GM19455 (cell line): Measurements from ENCODE around the gene OR10G3.

Experiments used
- ATAC-seq: cut with Tn5 transposase; IDR thresholded peaks from one replicate; pipeline ENCODE4 v1.9.1; 2021; ENCODE audit not compliant: unreplicated experiment

Gene OR10G3

DNA sequence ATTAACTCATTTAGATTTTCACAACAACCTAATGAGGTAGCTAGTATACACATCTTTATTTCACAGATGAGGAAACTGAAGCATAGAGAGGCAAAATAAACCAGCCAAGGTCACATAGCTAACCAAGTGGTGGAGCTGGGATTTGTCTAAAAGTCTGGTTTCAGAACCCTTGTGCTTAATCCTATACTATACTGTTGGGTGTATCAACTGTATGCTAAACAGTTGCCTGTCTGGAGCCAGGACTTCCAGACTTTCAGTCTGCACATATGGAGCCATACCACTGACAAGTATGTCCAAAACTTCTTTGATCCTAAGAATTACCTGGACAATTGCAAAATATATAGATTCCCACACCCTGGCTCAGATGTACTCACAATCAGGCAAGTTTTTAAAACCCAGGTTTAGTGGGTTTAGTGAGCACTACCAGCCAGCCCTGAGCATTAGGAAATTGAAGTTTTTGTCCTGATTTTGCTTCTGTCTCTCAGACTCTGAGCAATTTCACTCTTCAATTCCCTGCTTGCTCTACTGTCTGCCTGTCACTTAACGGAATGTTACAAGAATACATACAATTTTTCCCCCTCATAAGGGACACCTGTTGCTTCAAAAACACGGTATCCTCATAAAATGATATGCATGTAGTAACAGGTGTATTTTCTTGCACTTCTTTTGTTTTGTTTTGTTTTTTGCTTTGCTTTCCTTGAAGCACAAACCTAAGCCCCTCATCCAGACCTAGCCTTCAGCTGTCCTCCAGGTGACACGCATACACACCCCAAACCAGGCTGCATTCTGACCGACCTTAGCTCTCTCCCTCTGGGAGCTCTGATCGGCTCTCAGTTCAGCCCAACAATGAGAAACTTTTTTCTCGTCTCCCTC, 44.1 kb downstream of the OR10G3 start:
- no peak for ATAC-seq

DNA sequence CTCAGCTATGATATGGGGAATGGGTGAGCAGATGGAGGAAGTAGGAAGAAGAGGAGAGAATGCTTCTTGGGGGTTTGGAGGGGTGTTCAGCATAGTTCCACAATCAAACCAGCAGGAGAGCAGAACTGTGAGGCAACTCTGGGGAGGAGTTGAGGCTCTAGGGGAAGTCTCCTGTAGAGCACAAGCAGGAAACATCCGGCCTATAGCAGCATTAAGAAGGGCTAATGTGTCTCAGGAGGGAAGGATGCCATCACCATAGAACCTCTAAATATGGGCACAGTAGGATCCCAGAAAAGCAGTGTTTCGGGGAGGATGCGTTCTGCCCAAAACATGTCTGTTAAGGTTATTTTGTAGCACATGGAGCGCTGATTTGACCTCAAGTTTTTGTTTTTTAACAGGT, 45.3 kb downstream of the OR10G3 start:
- ATAC-seq: no peak

DNA sequence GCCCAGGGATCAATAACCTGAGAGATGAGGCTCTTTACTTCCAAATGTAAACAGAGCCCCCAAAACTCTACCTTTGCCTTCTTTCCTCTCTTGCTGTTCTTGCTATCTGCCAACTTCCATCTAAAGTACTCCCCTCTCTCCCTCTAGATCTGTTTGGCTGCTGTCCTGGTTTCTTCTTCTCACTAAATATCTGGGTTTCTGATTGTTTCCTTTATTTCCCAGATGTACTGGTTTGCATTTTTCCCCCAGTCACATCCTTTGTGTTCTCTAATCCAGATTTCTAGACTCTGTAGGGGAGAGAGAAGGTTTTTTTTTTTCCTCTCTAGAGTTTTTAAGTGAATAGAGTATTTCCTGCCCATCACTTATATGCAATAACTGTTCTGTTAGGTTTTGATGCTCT, 46.6 kb downstream of the OR10G3 start:
- ATAC-seq: no peak

DNA sequence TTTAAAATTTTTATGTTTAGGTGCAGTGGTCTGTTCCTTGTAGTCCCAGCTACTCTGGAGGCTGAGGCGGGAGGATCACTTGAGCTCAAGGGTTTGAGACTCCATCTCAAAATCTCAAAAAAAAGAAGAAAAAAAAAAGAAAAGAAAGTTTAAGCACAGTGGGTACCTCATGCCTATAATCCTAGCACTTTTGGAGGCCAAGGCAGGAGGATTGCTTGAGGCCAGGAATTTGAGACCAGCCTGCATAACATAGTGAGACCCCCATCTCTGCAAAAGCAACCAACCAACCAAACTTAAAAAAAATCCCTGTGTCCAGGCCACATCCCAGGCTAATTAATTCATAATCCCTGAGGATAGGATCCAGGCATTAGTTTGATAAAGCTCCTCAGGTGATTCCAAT, 50.4 kb downstream of the OR10G3 start:
- no peak for ATAC-seq

DNA sequence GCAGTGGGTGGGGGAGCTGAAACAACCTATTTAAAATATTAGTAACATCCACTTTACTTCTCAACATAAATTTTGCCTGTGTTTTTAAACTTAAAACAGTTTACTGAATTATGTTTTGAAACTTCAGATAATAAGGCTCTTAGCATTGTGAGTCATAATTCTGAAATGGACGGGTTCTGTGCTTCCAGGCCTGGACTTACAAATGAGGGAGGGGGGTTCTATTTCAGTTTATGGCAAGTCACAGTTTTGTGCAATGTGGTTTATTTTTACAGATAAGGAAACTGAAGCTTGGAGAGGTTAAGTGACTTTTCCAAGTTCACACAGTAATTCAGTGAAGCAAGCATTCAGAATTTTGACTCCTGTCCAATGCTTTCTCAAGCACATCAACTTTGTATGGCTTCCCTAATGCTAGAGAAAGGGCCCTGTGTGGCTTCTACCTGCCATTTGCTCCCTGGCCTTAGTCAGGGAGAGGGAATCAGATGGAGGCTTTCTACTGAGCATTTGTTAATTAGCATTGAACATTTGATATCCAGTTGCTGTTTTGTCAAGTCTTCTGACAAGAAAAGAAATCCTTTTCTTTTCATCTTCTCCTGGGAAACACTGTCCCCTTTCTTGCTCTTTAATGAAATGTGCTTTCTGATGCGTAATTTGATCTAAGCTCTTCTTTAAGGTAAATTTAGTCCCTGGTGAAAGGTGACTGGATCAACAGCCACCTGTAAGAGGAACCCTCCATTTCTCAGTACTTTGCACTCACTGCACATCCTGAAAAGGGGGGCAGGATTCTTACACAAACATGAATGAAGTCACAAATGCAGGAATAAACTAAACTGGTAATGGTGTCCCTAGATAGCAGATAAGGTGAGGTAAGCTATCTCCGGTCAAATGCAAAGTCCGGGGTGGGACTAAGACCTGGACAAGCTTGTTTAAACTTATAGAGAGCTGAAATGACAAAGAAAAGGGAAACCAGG, 51.2 kb downstream of the OR10G3 start:
- ATAC-seq: no peak

DNA sequence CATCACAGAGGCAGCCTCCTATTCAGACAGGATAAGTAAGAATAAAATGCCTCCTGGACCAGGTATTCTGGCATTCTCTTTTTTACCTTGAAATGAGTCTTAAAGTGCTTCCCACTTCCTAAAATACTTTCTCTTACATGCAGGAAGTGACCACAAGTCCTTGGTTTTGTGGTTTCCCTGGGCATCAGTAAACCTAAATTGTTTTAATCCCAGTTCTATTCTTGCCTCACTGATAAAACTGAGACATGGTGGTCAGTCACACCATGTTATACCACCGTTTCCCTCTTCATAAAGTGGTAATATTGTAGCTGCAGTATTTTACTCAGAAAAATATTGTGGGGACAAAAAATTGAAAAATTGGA, 52.6 kb downstream of the OR10G3 start:
- no peak for ATAC-seq

DNA sequence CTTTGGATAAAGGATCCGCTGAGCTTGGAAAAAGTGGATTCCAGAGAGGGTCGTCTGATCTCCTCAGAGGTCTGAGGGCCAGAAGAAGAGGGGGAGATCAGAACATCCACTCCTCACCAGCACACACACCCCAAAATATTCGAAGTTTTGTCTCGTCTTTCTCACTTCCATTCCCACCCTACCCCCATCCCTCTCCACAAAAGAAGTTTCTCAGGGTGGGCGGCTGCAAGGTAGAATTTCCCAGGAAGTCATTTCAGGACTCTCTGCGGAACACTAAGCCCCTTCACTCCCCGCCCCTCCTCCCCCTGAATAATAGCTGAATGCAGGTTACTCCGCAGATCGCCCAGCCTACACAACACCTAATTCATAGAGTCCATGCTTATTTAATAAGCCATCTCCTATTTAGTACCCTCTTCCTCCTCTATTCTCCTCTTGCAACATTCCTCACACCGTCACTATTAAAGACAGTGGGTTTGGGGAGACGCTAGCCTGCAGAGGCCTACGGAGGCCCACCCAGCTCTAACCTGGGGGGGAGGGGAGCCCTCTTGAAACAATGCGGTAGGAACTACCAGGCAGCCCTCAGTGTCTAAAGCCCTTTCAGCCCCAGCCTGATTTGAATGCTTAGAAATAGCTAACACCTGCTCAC, 53.1 kb downstream of the OR10G3 start:
- no peak for ATAC-seq

DNA sequence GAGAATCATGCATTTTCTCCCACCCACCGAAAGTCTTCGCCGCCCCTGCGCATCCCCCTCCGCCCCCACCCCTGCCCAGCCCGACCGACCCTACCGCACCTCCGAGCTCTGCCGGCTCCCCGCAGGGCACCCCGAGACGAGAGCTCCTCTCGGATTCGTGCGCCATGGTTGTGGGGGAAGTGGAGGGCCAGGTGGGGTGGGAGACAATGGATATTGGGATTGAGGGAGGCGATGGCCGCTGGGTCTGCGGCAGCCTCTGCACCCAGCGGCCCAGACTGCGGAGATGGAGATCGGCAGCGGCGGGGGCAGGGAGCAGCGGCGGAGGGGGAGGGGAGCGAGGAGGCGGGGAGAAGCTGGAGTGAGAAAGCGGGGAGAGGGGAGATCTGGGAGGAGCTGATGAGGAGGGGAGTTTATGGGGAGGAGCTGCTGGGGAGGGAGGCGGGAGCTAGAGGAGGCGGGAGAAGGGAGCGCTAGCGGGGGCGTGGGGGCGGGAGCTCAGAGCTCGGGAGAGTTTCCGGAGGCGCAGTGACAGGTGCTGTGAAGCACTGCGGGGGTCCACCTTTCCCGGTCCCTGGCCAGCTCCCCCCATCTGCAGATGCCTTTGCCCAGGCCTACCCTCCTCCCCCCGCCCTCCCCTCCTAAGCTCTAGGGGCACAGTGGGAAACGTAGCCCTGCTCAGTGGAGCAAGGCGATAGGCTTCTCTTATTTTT, 53.8 kb downstream of the OR10G3 start, which contains the start of gene SALL2:
TSS of gene SALL2 (minus strand) at position 385 of the 710 bp plus-strand sequence. CDS start at position 166, 219 bp downstream.
- ATAC-seq: no peak

DNA sequence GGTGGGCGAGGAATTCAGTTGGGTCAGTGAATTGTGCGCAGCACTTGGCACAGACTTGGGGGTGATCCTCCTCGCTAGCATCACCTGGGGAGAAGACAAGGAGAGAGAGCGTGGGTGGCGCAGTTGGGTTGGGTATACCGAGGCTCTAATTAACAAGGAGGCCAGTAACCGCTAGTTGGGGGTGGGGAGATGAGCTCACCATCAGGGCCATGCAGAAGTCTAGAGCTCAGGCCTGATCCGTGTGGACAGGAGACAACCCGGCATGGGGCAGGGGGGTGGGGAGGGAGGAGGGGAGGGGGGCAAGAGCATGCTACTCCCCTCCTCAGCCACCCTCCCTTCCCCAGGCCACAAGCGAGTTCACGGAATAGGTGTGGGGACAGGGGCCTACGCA, 54.3 kb downstream of the OR10G3 start:
- ATAC-seq: no peak

DNA sequence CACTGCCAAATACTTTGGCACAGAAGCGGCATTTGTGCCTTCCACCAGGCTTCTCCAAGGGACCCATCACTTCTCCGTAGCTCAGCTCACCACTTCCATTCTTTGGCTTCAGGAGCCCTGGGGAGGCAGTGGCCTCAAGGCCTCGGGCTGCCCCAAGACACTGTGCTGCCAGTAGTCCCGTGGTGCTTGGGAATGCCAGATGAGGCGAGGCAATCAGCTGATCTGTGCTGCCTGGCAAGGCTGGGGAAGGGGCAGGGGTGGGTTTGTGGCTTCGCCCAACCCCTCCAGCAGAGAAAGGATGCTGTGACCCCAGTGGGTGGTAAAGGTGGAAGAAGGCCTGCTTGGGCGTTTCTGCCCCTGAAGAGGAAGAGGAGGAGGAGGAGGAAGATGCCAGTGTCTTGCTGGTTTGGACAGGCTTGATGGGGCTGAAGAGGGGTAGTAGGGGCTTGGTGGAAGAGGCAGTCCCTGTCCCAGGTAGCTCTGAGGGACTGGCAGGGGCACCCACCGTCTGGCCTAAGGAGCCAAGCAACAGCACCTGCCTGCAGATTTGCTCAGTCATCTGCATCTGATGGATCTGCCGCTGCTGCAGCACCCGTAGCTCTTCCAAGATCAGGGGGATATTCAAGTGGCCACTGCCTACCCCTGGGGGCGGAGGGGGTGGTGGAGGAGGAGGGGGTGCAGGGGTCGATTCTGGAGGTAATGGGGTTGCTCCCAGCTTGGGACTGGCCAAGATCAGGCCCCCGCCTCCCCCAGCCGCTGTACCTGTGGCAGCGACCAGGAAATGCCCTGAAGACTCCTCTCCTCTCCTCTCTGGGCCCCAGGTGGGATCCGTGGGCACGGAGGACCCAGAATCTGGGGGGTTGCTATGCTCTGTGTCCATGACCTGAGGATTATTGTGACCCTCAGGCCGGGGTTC, 55.0 kb downstream of the OR10G3 start:
- ATAC-seq: no peak

DNA sequence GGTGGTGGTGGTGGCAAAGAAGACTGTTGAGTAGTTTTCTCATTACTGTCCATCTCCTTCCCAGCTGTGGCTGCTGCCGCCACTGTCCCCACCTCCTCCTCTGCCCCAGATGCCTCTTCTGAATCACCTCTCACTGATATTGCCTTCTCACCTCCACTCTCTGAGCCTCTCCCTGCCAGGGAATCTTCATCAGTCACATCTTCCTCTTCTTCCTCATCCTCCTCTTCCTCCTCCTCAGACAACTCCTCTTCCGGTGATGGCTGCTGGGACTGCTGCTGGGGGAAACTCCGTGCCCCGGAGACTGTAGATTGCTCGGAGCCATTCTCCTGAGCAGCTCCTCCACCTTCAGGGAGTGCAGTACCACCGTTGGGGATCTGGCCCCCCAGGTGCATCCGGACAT, 56.7 kb downstream of the OR10G3 start:
- ATAC-seq: no peak

DNA sequence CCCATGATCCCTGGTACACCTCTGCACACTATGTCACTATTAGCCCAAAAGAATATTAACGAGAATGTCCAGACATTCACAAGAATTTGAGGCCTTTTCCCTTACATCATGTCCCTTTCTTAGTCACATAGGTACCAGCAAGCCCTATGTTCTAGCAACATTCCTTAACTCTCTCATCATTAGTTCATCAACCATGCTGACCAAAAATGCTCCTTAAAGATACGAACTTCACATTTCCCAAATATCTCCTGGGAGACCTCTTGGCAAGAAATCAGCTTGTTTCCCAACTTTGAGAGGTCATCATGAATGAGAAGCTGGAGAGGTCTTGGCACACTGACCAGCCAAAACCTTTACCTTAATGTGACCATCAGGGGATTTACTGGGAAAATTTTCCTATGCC, 58.4 kb downstream of the OR10G3 start:
- ATAC-seq: no peak

DNA sequence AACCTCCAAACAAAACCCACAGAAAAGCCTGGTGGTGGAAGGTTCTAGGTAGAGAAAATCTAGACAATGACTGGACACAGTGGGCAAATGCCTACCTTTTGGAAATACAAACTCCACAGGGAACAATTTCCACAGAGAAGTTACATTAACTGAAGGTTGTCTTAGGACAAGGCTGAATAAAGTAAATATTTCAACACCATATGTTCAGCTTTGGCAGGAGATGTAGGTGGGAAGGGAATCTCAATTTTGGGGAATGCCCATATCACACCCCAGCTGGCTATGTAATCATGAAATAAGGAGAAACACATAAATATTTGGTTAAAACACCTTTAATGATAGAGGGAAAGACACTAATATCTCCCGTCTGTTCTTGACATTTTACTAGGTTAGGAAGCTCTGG, 59.1 kb downstream of the OR10G3 start:
- ATAC-seq: no peak

DNA sequence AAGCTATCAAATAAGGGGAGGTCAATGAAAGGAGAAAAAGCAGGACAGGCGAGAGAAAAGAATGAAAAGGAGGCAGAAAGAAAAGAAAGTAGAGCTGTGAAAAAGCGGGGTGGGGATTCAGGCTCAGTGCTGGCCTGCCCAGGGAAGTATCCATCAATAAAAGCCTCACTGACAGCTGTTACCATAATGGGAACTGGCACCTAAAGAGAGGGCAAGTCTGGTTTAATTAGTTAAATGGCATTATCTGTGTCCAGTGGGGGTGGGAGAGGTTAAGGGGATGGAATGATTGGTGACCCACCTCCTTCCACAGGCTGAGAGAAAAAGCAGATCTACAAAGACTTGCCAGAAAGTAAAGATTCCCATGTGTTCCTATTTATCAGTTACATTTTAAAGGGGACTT, 61.2 kb downstream of the OR10G3 start:
- no peak for ATAC-seq
